NCI-H2227 treated with DMSO at 0.1 percent for 48 hours (cell line): ENCODE data around the gene CTIF.

Source experiments
- DNase-seq: peaks from one replicate; lab custom pipeline; 2025; lab: John Stamatoyannopoulos, UW

The CTIF gene

GRCh38 chr18:48574667-48575300 lies 36.0 kb downstream of the CTIF start:
- no peak for DNase-seq

GRCh38 chr18:48575301-48575657 lies 36.4 kb downstream of the CTIF start:
- DNase-seq: no peak

- DNase-seq: no peak
These were observed 37.0 kb downstream of the CTIF start for GRCh38 chr18:48575658-48576456.

- DNase-seq: no peak
These were observed 37.6 kb downstream of the CTIF start for GRCh38 chr18:48576457-48576771.

- DNase-seq: no peak
These were observed 38.8 kb downstream of the CTIF start for GRCh38 chr18:48577478-48578190.

- DNase-seq: no peak
These were observed 39.5 kb downstream of the CTIF start for GRCh38 chr18:48578289-48578688.

GRCh38 chr18:48580066-48580465 lies 41.2 kb downstream of the CTIF start:
- no peak for DNase-seq

- no peak for DNase-seq
These were observed 42.0 kb downstream of the CTIF start for GRCh38 chr18:48580782-48581181.

- no peak for DNase-seq
These were observed 42.4 kb downstream of the CTIF start for GRCh38 chr18:48581206-48581605.

- no peak for DNase-seq
These were observed 43.1 kb downstream of the CTIF start for GRCh38 chr18:48581941-48582340.

- no peak for DNase-seq
These were observed 44.1 kb downstream of the CTIF start for GRCh38 chr18:48582946-48583345.

- DNase-seq: no peak
These were observed 44.7 kb downstream of the CTIF start for GRCh38 chr18:48583573-48583972.

- DNase-seq: no peak
These were observed 51.1 kb downstream of the CTIF start for GRCh38 chr18:48589797-48590519.

- DNase-seq: no peak
These were observed 51.8 kb downstream of the CTIF start for GRCh38 chr18:48590678-48591077.

GRCh38 chr18:48592540-48593171 lies 53.8 kb downstream of the CTIF start:
- DNase-seq: peak; percentile 75

- no peak for DNase-seq
These were observed 55.8 kb downstream of the CTIF start for GRCh38 chr18:48594471-48595094.

- DNase-seq: no peak
These were observed 56.9 kb downstream of the CTIF start for GRCh38 chr18:48595703-48596218.

GRCh38 chr18:48597110-48597509 lies 58.3 kb downstream of the CTIF start:
- DNase-seq: no peak

GRCh38 chr18:48597671-48598070 lies 58.8 kb downstream of the CTIF start:
- DNase-seq: no peak

- DNase-seq: no peak
These were observed 60.6 kb downstream of the CTIF start for GRCh38 chr18:48599391-48599790.

- DNase-seq: no peak
These were observed 61.2 kb downstream of the CTIF start for GRCh38 chr18:48600046-48600445.
